NCI-H748 (cell line): ENCODE results near the gene KLHL36.

Source experiments
- DNase-seq: peaks from one replicate; lab custom pipeline; 2025; ENCODE audit not compliant: unreplicated experiment; lab: John Stamatoyannopoulos, UW

Gene KLHL36

GRCh38 chr16:84647828-84648594 is at the start of gene KLHL36:
Gene KLHL36 (plus strand): TSS chr16:84648511. CDS start chr16:84650868, 2,357 bp downstream.
- DNase-seq = peak; percentile 44

DNA sequence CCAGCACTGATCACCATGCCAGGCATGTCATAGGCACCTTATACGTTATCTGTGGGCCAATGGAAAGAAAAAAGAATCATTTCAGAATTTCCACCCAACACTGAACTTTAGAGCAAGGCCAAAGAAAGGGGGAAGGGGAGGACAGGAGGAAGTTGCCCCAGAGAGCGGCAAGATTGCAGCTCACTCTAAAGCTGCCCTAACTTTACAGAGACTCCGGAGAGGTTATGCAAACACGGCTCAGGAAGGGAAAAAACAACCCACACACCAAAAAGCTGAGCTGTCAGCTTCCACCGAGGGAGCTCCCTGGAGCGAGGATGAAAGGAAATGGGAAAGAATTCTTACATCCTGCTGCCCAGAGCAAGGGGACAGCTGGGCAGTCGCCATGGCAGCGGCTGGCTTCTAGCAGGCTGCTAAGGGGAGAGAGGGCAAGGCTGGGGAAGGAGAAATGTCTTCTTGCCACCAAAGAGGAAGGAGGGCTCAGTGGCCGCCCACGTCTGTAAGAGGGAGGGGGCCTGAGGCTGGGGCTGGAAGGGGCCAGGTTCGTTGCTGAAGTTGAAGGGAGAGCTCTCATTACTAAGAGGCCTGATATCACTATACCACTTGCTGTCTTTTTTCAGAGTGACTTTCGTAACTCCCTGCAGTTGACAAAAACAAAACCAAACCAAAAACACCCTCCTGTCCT is 48.6 kb upstream of the KLHL36 start:
- peak; percentile 30 for DNase-seq

DNA sequence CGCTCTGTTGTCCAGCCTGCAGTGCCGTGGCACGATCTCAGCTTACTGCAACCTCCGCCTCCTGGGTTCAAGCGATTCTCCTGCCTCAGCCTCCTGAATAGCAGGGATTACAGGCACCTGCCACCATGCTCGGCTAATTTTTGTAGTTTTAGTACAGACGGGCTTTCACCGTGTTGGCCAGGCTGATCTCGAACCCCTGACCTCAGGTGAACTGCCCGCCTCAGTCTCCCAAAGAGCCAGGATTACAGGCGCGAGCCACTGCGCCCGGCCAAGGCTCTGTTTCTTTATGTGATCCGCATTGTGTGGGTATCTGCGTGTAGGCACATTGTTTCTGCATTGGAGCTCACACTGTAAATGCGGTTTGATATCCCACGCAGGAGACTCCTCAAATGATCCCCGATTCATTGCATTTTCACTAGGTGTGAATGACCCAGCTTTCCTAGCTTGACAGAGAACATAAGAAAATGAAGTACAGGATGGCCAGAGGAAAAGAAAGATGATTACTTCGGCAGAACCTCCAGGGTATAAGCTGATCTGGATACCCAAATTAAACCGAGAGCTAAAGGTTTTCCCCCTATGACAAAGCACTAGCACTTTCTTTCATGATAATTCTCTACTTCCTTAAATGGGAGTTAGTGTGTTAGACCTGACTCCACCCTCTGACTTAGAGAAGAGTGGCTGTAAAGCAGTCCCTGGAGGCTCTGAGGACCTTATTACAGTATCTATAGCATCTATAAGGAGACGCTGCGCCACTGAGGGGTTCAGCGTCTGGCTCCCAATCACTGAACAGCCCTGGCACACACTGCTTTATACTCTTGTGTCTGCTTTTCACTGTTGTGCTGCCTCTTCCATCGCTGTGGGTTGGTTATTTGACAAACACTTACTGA is 47.7 kb upstream of the KLHL36 start:
- no peak for DNase-seq

DNA sequence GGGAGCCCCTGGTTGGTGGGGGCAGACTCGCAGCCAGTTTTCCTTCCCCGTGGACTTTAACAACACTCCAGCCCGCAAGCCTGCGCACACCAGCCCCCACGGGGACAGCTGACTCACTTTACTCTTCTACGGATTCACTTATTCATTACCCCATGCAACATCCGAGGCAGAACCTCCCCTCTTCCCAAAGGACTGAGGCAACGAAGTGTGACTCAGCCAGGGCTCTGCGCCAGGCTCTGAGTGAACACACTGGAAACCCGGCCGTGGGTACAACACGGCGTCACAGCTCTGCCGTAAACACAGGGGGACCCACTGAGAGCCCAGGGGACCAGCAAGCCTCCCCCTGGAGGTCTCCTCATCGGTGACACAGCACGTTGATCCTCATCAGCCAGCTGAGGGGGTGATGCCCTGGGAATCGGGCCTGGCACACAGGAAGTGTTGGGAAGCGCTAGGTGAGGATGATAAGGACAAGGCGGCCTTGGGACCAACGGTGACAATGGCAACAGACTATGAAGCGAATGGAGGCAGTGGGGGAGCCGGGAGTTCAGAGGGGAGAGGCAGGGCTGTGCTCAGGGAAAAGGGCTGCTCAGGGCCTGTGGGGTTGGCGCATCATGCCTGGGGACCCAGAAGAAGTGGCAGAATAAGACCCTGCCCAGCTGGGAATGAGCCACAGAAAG is 45.0 kb upstream of the KLHL36 start:
- DNase-seq = no peak

DNA sequence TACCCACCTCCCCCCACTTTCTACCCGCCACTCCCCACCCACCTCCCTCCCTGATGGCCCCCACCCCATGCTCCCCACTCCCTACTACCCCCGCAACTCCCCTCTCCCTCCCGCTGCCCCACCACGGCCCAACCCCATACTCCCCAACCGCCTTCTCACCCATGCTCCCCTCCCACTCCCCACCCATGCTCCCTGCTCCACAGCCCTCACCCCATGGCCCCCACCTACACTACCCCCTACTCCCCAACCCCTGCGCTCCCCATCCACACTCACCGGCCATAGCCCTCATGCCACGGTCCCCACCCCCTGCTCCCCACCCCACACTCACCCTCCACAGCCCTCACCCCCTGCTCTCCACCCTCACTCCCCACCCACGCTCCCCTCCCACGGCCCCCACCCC is 44.4 kb upstream of the KLHL36 start:
- no peak for DNase-seq

GRCh38 chr16:84604477-84605013 is 43.8 kb upstream of the KLHL36 start:
- no peak for DNase-seq

DNA sequence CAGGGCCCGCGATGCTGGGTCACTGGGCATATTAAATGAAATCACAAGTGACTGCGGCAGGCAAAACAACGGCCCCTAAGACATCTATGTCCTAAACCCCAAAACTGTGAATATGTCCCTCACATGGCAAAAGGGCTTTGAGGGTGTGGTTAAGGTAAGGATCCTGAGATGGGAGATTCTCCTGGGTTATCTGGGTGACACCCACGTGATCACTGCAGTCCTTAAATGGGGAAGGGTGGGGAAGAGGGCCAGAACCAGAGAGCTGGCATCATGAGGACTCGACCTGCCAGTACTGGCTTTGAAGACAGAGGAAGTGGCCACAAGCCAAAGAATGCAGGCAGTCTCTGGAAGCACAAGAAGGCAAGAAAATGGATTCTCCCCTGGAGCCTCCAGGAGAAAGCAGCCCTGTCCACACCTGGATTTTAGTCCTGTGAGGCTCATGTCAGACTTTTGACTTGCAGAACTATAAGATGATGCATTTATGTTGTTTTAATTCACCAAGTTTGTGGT is 42.9 kb upstream of the KLHL36 start:
- DNase-seq = no peak

GRCh38 chr16:84606081-84606875 is 42.0 kb upstream of the KLHL36 start:
- DNase-seq = no peak

- DNase-seq = no peak
Observed at GRCh38 chr16:84607061-84607460, 41.2 kb upstream of the KLHL36 start.

- DNase-seq = no peak
Observed at GRCh38 chr16:84607694-84608093, 40.6 kb upstream of the KLHL36 start.

GRCh38 chr16:84608282-84608681 is 40.0 kb upstream of the KLHL36 start:
- no peak for DNase-seq

DNA sequence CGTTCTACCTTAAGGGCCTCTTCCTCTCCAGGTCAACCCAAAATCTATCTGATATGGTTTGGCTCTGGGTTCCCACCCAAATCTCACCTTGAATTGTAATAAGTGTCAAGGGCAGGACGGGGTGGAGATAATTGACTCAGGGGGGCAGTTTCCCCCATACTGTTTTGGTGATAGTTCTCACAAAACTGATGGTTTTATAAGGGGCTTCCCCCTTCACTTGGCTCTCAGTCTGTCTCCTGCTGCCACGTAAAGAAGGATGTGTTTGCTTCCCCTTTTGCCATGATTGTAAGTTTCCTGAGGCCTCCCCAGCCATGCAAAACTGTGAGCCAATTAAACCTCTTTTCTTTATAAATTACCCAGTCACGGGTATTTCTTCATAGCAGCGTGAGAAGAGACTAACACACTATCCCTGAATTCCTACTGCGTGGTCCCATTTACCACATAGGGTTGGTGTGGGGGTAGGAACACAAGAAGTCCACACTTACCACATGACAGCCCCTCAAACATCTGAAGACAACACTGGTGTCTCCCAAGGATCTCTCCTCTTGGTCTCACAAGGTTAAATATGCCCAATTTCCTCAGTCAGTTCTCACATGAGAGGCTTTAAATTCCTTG is 38.6 kb upstream of the KLHL36 start:
- no peak for DNase-seq

GRCh38 chr16:84610376-84610775 is 37.9 kb upstream of the KLHL36 start:
- DNase-seq = no peak

- DNase-seq = no peak
Observed at GRCh38 chr16:84611041-84611440, 37.3 kb upstream of the KLHL36 start.

- DNase-seq = no peak
Observed at GRCh38 chr16:84612686-84613085, 35.6 kb upstream of the KLHL36 start.

DNA sequence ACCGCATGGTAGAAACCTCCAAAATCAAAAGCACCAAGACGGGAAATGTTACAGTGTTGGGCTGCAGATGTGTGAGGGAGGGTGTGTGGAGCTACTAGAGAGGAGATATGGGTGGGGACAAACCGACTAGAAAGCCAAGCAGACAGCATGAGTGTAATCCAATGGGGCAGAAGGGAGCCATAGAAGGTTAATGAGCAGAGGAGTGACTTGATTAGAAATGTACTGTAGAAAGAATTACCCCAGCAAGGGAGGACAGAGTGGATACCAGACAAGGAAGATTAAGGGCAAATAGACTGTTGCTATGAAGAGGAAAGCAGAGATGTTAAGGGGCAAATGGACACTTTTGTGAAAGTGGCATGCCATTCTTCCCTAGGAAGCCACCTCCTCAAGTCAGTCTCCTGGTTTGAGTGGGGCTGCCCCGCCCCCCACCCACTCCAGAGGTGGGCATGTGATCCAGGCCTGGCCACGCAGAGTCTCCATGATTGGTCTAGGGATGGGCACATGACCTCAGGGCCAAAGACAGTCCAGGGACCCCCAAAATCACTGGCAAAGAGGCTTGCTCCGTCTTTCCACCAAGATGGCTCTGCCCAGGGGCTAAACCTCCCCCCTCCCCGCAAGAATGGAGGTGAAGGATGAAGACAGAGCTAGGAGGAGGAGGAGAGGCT is 34.8 kb upstream of the KLHL36 start:
- DNase-seq = no peak

- no peak for DNase-seq
Observed at GRCh38 chr16:84614073-84614459, 34.2 kb upstream of the KLHL36 start.

GRCh38 chr16:84614623-84614967 is 33.7 kb upstream of the KLHL36 start:
- DNase-seq = no peak
